ENCODE results near the gene ATP8A2.

Gene ATP8A2

GRCh38 chr13:25707726-25708125 is 336.0 kb downstream of the ATP8A2 start:
- H3K9ac ChIP-seq, result no peak overlapping the region
- H3K4me2 ChIP-seq (ENCODE audit: low read length), result no peak overlapping the region
- no peaks in the 10 kb centered on the region for H3K4me1 ChIP-seq
- no peak overlapping the region for H2AFZ ChIP-seq
- no peaks in the 10 kb centered on the region for H3K27me3 ChIP-seq (ENCODE audit: control insufficient read depth, insufficient read depth, low read length)
- H3K4me3 ChIP-seq (ENCODE audit: low read depth, low read length), result no peak overlapping the region
- H3K36me3 ChIP-seq (ENCODE audit: control insufficient read depth, insufficient read depth, low read length), result no peaks in the 10 kb centered on the region
- no peak overlapping the region for H3K27ac ChIP-seq
- TF ChIP-seq, protein P1, sequence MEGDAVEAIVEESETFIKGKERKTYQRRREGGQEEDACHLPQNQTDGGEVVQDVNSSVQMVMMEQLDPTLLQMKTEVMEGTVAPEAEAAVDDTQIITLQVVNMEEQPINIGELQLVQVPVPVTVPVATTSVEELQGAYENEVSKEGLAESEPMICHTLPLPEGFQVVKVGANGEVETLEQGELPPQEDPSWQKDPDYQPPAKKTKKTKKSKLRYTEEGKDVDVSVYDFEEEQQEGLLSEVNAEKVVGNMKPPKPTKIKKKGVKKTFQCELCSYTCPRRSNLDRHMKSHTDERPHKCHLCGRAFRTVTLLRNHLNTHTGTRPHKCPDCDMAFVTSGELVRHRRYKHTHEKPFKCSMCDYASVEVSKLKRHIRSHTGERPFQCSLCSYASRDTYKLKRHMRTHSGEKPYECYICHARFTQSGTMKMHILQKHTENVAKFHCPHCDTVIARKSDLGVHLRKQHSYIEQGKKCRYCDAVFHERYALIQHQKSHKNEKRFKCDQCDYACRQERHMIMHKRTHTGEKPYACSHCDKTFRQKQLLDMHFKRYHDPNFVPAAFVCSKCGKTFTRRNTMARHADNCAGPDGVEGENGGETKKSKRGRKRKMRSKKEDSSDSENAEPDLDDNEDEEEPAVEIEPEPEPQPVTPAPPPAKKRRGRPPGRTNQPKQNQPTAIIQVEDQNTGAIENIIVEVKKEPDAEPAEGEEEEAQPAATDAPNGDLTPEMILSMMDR (IDR thresholded peaks at IDR 0.05), result no peak
- H3K79me2 ChIP-seq, result no peaks in the 10 kb centered on the region
- no peaks in the 10 kb centered on the region for H3K9me3 ChIP-seq (ENCODE audit: control insufficient read depth, low read length)

DNA sequence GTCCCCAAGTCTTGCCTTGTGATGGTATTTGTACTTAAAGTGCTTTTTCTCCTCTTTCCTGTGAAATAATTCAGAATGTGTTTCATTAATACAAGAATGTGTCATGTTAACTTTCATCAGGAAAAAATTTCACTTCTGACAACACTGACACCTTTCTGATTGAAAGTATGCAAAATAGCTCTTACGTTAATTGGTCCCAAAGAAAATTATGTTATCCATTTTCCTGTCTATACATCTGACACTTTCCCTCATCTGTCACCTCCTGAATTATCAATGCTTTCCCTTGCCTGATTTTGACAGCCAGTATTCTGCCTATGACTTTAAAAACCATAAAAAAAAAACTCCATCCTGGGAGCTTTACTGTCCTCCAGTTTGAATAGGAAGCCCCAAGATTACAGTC is 336.5 kb downstream of the ATP8A2 start:
- no peaks in the 10 kb centered on the region for H3K79me2 ChIP-seq
- H3K4me3 ChIP-seq (ENCODE audit: low read depth, low read length), result no peak overlapping the region
- no peaks in the 10 kb centered on the region for H3K9me3 ChIP-seq (ENCODE audit: control insufficient read depth, low read length)
- no peaks in the 10 kb centered on the region for H3K27me3 ChIP-seq (ENCODE audit: control insufficient read depth, insufficient read depth, low read length)
- H3K27ac ChIP-seq, result no peak overlapping the region
- no peak overlapping the region for H3K4me2 ChIP-seq (ENCODE audit: low read length)
- H3K4me1 ChIP-seq, result no peaks in the 10 kb centered on the region
- no peak overlapping the region for H3K9ac ChIP-seq
- H2AFZ ChIP-seq, result no peak overlapping the region
- TF ChIP-seq, protein P1 (IDR thresholded peaks at IDR 0.05), result no peak
- no peaks in the 10 kb centered on the region for H3K36me3 ChIP-seq (ENCODE audit: control insufficient read depth, insufficient read depth, low read length)

DNA sequence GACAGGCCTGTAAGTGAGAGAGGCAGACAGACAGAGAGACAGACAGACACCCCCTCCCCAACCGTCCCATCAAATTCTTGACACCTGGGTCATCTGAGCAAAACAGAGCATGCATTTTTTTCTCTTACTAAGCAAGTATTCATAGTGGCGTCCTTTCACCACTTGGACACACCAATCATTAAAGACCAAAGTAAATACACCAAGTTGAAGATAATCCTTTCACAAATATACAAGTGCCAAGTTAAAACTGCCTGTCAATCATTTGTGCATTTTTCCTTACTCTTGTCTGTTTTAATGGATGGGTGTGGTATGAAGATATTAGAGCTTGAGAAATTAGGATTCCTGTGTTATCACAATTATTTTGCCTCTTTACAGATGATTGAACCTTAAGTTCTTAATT is 337.3 kb downstream of the ATP8A2 start:
- no peak overlapping the region for H3K4me2 ChIP-seq (ENCODE audit: low read length)
- no peaks in the 10 kb centered on the region for H3K79me2 ChIP-seq
- H3K9ac ChIP-seq, result no peak overlapping the region
- H2AFZ ChIP-seq, result no peak overlapping the region
- H3K27me3 ChIP-seq (ENCODE audit: control insufficient read depth, insufficient read depth, low read length), result no peaks in the 10 kb centered on the region
- H3K27ac ChIP-seq, result no peak overlapping the region
- H3K9me3 ChIP-seq (ENCODE audit: control insufficient read depth, low read length), result no peaks in the 10 kb centered on the region
- no peak overlapping the region for H3K4me3 ChIP-seq (ENCODE audit: low read depth, low read length)
- no peaks in the 10 kb centered on the region for H3K36me3 ChIP-seq (ENCODE audit: control insufficient read depth, insufficient read depth, low read length)
- no peaks in the 10 kb centered on the region for H3K4me1 ChIP-seq
- TF ChIP-seq, protein P1 (IDR thresholded peaks at IDR 0.05), result no peak

DNA sequence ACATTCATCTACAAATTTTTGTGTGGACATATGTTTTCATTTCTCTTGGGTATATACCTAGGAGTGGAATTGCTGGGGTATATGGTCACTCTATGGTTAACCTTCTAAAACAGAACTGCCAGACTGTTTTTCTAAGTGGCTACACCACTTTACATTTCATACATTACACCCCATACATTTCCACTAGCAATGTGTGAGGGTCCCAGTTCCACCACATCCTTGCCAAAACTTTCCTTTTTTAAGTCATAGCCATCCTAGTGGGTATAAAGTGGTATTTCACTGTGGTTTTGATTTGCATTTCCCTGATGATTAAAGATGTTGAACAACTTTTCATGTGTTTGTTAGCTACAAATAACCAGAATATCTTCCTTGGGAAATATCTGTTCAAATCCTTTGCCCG is 344.0 kb downstream of the ATP8A2 start:
- no peaks in the 10 kb centered on the region for H3K36me3 ChIP-seq (ENCODE audit: control insufficient read depth, insufficient read depth, low read length)
- no peaks in the 10 kb centered on the region for H3K9me3 ChIP-seq (ENCODE audit: control insufficient read depth, low read length)
- H3K4me1 ChIP-seq, result no peaks in the 10 kb centered on the region
- TF ChIP-seq, protein P1 (IDR thresholded peaks at IDR 0.05), result no peak
- no peaks in the 10 kb centered on the region for H3K27me3 ChIP-seq (ENCODE audit: control insufficient read depth, insufficient read depth, low read length)
- H3K4me2 ChIP-seq (ENCODE audit: low read length), result no peak overlapping the region
- H3K79me2 ChIP-seq, result no peaks in the 10 kb centered on the region
- no peak overlapping the region for H3K4me3 ChIP-seq (ENCODE audit: low read depth, low read length)
- H3K9ac ChIP-seq, result no peak overlapping the region
- no peak overlapping the region for H3K27ac ChIP-seq
- H2AFZ ChIP-seq, result no peak overlapping the region

- no peaks in the 10 kb centered on the region for H3K4me1 ChIP-seq
- no peak overlapping the region for H3K4me2 ChIP-seq (ENCODE audit: low read length)
- TF ChIP-seq, protein P1 (IDR thresholded peaks at IDR 0.05), result no peak
- H3K27me3 ChIP-seq (ENCODE audit: control insufficient read depth, insufficient read depth, low read length), result no peaks in the 10 kb centered on the region
- no peaks in the 10 kb centered on the region for H3K9me3 ChIP-seq (ENCODE audit: control insufficient read depth, low read length)
- no peak overlapping the region for H3K27ac ChIP-seq
- H3K9ac ChIP-seq, result no peak overlapping the region
- H3K36me3 ChIP-seq (ENCODE audit: control insufficient read depth, insufficient read depth, low read length), result no peaks in the 10 kb centered on the region
- H2AFZ ChIP-seq, result no peak overlapping the region
- no peaks in the 10 kb centered on the region for H3K79me2 ChIP-seq
- H3K4me3 ChIP-seq (ENCODE audit: low read depth, low read length), result no peak overlapping the region
Observed at GRCh38 chr13:25717666-25718197, 346.0 kb downstream of the ATP8A2 start.

All from parathyroid adenoma (tissue), 2 donors.